PFSK-1 (cell line): ENCODE measurements around the gene ABCA7.

Experiments
- POLR2AphosphoS5 ChIP-seq: IDR thresholded peaks from 2 replicates; pipeline ENCODE4 v1.6.1; 2012; ENCODE audit warnings: low read depth, mild to moderate bottlenecking, control low read depth, low read length, moderate library complexity
- TF ChIP-seq, protein P1 (sequence below), 2 experiments: IDR thresholded peaks; 2 replicates each; pipeline versions ENCODE4 v1.6.1 to v1.8.0; 2011 to 2012; ENCODE audit warnings: low read depth in 2 of 2, low read length in 2 of 2, control low read depth in 1 of 2, inconsistent platforms in 1 of 2, mild to moderate bottlenecking in 1 of 2, moderate library complexity in 1 of 2; ENCODE audit not compliant: insufficient read depth in 1 of 2

DNA sequence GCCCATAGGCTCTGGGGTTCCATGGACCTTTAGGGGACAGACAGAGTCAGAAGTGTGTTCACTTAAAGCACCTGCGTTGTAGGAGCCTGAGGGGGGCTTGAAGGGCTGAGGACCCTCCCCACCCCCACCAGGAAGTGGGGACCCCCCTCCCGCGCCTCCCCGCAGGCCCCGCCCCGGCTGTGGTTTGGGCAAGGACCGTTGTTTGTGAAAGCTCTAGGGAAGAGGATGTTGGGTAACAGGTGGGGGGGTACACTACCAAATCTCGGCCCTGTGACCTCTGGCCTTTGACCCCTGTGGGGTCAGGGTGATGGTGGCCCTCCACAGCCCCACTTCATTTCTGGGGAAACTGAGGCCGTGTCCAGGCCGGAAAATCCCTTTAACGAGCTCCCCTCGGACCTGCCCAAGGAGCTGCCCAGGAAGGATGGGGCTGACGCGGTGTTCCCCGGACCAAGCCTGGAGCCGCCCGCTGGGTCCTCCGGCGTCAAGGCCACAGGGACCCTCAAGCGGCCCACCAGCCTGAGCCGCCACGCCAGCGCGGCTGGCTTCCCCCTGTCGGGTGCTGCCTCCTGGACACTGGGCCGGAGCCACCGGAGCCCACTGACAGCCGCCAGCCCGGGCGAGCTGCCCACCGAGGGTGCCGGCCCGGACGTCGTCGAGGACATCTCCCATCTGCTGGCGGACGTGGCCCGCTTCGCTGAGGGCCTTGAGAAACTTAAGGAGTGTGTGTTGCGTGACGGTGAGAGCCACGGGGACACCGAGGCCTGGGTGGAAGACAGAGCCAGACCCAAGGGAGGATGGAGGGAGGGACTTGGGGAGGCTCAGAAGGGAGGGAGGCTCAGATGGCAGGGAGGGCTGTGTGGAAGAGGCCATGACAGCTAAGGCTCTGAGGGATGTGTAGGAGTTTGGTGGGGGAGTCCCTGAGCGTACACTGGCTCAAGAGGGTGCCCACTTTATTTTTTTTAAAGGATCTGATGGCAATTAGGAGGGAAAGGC is 28.4 kb downstream of the ABCA7 start:
- TF ChIP-seq, protein P1, sequence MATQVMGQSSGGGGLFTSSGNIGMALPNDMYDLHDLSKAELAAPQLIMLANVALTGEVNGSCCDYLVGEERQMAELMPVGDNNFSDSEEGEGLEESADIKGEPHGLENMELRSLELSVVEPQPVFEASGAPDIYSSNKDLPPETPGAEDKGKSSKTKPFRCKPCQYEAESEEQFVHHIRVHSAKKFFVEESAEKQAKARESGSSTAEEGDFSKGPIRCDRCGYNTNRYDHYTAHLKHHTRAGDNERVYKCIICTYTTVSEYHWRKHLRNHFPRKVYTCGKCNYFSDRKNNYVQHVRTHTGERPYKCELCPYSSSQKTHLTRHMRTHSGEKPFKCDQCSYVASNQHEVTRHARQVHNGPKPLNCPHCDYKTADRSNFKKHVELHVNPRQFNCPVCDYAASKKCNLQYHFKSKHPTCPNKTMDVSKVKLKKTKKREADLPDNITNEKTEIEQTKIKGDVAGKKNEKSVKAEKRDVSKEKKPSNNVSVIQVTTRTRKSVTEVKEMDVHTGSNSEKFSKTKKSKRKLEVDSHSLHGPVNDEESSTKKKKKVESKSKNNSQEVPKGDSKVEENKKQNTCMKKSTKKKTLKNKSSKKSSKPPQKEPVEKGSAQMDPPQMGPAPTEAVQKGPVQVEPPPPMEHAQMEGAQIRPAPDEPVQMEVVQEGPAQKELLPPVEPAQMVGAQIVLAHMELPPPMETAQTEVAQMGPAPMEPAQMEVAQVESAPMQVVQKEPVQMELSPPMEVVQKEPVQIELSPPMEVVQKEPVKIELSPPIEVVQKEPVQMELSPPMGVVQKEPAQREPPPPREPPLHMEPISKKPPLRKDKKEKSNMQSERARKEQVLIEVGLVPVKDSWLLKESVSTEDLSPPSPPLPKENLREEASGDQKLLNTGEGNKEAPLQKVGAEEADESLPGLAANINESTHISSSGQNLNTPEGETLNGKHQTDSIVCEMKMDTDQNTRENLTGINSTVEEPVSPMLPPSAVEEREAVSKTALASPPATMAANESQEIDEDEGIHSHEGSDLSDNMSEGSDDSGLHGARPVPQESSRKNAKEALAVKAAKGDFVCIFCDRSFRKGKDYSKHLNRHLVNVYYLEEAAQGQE (IDR thresholded peaks at IDR 0.05; ENCODE audit: insufficient read depth in 1 of 2, low read depth in 2 of 2, low read length in 2 of 2), result no peak
- TF ChIP-seq POLR2AphosphoS5, result no peak
